ENCODE results near the gene RND1.

RND1 gene

DNA sequence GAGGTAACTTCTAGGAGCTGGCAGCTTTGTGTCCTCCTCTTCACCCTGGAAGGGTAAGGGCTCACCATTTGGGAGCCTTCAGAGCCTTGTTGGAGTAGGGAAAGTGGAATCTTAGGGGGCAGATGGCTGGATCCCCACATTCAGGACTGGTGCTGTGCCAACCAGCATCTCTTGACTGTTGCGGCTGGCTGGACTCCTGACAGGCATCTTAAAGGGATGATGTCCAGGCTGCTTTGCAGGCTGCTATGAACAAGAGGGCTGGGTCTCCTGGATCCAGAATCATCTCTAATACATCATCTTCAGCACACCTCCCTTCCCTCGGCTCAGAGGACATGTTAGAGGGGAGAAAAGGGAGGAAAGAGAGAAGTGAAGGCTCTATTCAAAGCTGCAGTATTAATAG lies 43.0 kb downstream of the RND1 start:
- TF ChIP-seq ESRRG (CRISPR knock-in tag; IDR thresholded peaks at IDR 0.05) (no peak), TOX (CRISPR knock-in tag; IDR thresholded peaks at IDR 0.05; ENCODE audit: borderline replicate concordance) (no peak), ZC3H10 (CRISPR knock-in tag; IDR thresholded peaks at IDR 0.05) (no peak), CSRNP3 (CRISPR knock-in tag; IDR thresholded peaks at IDR 0.05) (no peak), TSHZ2 (CRISPR knock-in tag; IDR thresholded peaks at IDR 0.05) (no peak), SNAI2 (CRISPR knock-in tag; IDR thresholded peaks at IDR 0.05) (no peak)
- TF ChIP-seq, protein P1, sequence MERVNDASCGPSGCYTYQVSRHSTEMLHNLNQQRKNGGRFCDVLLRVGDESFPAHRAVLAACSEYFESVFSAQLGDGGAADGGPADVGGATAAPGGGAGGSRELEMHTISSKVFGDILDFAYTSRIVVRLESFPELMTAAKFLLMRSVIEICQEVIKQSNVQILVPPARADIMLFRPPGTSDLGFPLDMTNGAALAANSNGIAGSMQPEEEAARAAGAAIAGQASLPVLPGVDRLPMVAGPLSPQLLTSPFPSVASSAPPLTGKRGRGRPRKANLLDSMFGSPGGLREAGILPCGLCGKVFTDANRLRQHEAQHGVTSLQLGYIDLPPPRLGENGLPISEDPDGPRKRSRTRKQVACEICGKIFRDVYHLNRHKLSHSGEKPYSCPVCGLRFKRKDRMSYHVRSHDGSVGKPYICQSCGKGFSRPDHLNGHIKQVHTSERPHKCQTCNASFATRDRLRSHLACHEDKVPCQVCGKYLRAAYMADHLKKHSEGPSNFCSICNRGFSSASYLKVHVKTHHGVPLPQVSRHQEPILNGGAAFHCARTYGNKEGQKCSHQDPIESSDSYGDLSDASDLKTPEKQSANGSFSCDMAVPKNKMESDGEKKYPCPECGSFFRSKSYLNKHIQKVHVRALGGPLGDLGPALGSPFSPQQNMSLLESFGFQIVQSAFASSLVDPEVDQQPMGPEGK (CRISPR knock-in tag; IDR thresholded peaks at IDR 0.05; ENCODE audit: borderline replicate concordance) = no peak
- TF ChIP-seq, protein P2, sequence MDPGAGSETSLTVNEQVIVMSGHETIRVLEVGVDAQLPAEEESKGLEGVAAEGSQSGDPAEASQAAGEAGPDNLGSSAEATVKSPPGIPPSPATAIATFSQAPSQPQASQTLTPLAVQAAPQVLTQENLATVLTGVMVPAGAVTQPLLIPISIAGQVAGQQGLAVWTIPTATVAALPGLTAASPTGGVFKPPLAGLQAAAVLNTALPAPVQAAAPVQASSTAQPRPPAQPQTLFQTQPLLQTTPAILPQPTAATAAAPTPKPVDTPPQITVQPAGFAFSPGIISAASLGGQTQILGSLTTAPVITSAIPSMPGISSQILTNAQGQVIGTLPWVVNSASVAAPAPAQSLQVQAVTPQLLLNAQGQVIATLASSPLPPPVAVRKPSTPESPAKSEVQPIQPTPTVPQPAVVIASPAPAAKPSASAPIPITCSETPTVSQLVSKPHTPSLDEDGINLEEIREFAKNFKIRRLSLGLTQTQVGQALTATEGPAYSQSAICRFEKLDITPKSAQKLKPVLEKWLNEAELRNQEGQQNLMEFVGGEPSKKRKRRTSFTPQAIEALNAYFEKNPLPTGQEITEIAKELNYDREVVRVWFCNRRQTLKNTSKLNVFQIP (CRISPR knock-in tag; IDR thresholded peaks at IDR 0.05; ENCODE audit: borderline replicate concordance, low read depth) = no peak
- no peak for ATAC-seq

GRCh38 chr12:48822139-48822538 lies 43.5 kb downstream of the RND1 start:
- no peak for TF ChIP-seq ISL1 (CRISPR knock-in tag; IDR thresholded peaks at IDR 0.05)
- TF ChIP-seq ZC3H10 (CRISPR knock-in tag; IDR thresholded peaks at IDR 0.05) = no peak
- no peak for TF ChIP-seq BACH2 (CRISPR knock-in tag; IDR thresholded peaks at IDR 0.05; ENCODE audit: borderline replicate concordance)
- no peak for TF ChIP-seq ZNF8 (CRISPR knock-in tag; IDR thresholded peaks at IDR 0.05)
- no peak for TF ChIP-seq TOX (CRISPR knock-in tag; IDR thresholded peaks at IDR 0.05; ENCODE audit: borderline replicate concordance)
- TF ChIP-seq RARB (CRISPR knock-in tag; IDR thresholded peaks at IDR 0.05) = no peak
- TF ChIP-seq TSHZ2 (CRISPR knock-in tag; IDR thresholded peaks at IDR 0.05) = no peak
- no peak for TF ChIP-seq ARNTL (CRISPR knock-in tag; IDR thresholded peaks at IDR 0.05; ENCODE audit: borderline replicate concordance, low read depth)
- TF ChIP-seq ZNF565 (CRISPR knock-in tag; conservative IDR thresholded peaks at IDR 0.05; ENCODE audit: low read depth) = no peak
- TF ChIP-seq GLIS3 (CRISPR knock-in tag; IDR thresholded peaks at IDR 0.05) = no peak
- TF ChIP-seq, protein P3, sequence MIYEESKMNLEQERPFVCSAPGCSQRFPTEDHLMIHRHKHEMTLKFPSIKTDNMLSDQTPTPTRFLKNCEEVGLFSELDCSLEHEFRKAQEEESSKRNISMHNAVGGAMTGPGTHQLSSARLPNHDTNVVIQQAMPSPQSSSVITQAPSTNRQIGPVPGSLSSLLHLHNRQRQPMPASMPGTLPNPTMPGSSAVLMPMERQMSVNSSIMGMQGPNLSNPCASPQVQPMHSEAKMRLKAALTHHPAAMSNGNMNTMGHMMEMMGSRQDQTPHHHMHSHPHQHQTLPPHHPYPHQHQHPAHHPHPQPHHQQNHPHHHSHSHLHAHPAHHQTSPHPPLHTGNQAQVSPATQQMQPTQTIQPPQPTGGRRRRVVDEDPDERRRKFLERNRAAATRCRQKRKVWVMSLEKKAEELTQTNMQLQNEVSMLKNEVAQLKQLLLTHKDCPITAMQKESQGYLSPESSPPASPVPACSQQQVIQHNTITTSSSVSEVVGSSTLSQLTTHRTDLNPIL (CRISPR knock-in tag; IDR thresholded peaks at IDR 0.05; ENCODE audit: low read depth) = no peak
- TF ChIP-seq ZFP30 (CRISPR knock-in tag; IDR thresholded peaks at IDR 0.05) = no peak
- no peak for TF ChIP-seq OSR1 (CRISPR knock-in tag; IDR thresholded peaks at IDR 0.05)
- no peak for TF ChIP-seq ZNF70 (CRISPR knock-in tag; IDR thresholded peaks at IDR 0.05)
- TF ChIP-seq ESRRG (CRISPR knock-in tag; IDR thresholded peaks at IDR 0.05) = no peak
- no peak for TF ChIP-seq SNAI2 (CRISPR knock-in tag; IDR thresholded peaks at IDR 0.05)
- no peak for ATAC-seq

Measured in SK-N-SH treated with all-trans-retinoic acid at 6 μM for 48 hours (cell line).